ENCODE results near the gene SPDYE2.
"Not testable (repeated sequence)": the region's sequence is repeated elsewhere in the genome, so short reads cannot be mapped to it uniquely, and the experiment has no call there.

GRCh38 chr7:102611013-102611674, 60.1 kb downstream of the SPDYE2 start:
- TF ChIP-seq ATF3 (IDR thresholded peaks at IDR 0.05); CTCF (IDR thresholded peaks at IDR 0.05; ENCODE audit: low read depth, low read length, missing input control); YY1 (IDR thresholded peaks at IDR 0.05); SP1 (IDR thresholded peaks at IDR 0.05); RAD21 (IDR thresholded peaks at IDR 0.05); EGR1 (IDR thresholded peaks at IDR 0.05; ENCODE audit: low read depth in 2 of 2); FOXA1 (IDR thresholded peaks at IDR 0.05); GABPA (IDR thresholded peaks at IDR 0.05 in 1 of 2, conservative IDR thresholded peaks at IDR 0.05 in 1 of 2); TAF1 (conservative IDR thresholded peaks at IDR 0.05); RXRA (IDR thresholded peaks at IDR 0.05); HNF4G (IDR thresholded peaks at IDR 0.05): not testable (repeated sequence)
- TF ChIP-seq, protein P1, sequence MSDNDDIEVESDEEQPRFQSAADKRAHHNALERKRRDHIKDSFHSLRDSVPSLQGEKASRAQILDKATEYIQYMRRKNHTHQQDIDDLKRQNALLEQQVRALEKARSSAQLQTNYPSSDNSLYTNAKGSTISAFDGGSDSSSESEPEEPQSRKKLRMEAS (IDR thresholded peaks at IDR 0.05): not testable (repeated sequence)
- TF ChIP-seq, protein P2, sequence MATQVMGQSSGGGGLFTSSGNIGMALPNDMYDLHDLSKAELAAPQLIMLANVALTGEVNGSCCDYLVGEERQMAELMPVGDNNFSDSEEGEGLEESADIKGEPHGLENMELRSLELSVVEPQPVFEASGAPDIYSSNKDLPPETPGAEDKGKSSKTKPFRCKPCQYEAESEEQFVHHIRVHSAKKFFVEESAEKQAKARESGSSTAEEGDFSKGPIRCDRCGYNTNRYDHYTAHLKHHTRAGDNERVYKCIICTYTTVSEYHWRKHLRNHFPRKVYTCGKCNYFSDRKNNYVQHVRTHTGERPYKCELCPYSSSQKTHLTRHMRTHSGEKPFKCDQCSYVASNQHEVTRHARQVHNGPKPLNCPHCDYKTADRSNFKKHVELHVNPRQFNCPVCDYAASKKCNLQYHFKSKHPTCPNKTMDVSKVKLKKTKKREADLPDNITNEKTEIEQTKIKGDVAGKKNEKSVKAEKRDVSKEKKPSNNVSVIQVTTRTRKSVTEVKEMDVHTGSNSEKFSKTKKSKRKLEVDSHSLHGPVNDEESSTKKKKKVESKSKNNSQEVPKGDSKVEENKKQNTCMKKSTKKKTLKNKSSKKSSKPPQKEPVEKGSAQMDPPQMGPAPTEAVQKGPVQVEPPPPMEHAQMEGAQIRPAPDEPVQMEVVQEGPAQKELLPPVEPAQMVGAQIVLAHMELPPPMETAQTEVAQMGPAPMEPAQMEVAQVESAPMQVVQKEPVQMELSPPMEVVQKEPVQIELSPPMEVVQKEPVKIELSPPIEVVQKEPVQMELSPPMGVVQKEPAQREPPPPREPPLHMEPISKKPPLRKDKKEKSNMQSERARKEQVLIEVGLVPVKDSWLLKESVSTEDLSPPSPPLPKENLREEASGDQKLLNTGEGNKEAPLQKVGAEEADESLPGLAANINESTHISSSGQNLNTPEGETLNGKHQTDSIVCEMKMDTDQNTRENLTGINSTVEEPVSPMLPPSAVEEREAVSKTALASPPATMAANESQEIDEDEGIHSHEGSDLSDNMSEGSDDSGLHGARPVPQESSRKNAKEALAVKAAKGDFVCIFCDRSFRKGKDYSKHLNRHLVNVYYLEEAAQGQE (IDR thresholded peaks at IDR 0.05): not testable (repeated sequence)
- TF ChIP-seq, protein P3, sequence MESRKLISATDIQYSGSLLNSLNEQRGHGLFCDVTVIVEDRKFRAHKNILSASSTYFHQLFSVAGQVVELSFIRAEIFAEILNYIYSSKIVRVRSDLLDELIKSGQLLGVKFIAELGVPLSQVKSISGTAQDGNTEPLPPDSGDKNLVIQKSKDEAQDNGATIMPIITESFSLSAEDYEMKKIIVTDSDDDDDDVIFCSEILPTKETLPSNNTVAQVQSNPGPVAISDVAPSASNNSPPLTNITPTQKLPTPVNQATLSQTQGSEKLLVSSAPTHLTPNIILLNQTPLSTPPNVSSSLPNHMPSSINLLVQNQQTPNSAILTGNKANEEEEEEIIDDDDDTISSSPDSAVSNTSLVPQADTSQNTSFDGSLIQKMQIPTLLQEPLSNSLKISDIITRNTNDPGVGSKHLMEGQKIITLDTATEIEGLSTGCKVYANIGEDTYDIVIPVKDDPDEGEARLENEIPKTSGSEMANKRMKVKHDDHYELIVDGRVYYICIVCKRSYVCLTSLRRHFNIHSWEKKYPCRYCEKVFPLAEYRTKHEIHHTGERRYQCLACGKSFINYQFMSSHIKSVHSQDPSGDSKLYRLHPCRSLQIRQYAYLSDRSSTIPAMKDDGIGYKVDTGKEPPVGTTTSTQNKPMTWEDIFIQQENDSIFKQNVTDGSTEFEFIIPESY (IDR thresholded peaks at IDR 0.05): not testable (repeated sequence)
